GM12872 (cell line): ENCODE data around the gene CCL23.

Experiments used
- TF ChIP-seq, protein P1 (sequence below): IDR thresholded peaks from 3 replicates; pipeline ENCODE4 v1.5.1; 2011; ENCODE audit warnings: low read depth, mild to moderate bottlenecking, low read length, moderate library complexity; ENCODE audit not compliant: insufficient read depth

The CCL23 gene, protein sequence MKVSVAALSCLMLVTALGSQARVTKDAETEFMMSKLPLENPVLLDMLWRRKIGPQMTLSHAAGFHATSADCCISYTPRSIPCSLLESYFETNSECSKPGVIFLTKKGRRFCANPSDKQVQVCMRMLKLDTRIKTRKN

DNA sequence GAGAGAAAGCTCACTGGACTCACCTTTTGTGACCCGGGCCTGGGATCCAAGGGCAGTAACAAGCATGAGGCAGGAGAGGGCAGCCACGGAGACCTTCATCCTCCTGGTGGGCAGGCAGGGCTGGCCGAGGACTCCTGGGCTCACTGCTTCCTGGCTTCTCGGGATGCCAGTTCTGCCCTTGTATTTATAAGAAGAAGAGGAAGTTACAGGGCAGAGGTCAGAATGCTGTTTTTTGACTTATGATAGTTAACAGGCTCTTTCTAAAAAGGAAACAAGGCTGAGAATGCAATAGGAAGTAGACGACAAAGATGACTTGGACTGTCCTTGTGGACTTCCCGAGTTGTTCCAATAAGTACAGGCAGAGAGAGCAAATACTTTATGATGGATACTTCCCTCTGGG lies at the start of gene CCL23:
Gene CCL23, minus strand, starts transcription at position 174 of the 400 bp plus-strand sequence. Its CDS starts 75 bp downstream, at position 99.
- TF ChIP-seq, protein P1, sequence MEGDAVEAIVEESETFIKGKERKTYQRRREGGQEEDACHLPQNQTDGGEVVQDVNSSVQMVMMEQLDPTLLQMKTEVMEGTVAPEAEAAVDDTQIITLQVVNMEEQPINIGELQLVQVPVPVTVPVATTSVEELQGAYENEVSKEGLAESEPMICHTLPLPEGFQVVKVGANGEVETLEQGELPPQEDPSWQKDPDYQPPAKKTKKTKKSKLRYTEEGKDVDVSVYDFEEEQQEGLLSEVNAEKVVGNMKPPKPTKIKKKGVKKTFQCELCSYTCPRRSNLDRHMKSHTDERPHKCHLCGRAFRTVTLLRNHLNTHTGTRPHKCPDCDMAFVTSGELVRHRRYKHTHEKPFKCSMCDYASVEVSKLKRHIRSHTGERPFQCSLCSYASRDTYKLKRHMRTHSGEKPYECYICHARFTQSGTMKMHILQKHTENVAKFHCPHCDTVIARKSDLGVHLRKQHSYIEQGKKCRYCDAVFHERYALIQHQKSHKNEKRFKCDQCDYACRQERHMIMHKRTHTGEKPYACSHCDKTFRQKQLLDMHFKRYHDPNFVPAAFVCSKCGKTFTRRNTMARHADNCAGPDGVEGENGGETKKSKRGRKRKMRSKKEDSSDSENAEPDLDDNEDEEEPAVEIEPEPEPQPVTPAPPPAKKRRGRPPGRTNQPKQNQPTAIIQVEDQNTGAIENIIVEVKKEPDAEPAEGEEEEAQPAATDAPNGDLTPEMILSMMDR = no peak

DNA sequence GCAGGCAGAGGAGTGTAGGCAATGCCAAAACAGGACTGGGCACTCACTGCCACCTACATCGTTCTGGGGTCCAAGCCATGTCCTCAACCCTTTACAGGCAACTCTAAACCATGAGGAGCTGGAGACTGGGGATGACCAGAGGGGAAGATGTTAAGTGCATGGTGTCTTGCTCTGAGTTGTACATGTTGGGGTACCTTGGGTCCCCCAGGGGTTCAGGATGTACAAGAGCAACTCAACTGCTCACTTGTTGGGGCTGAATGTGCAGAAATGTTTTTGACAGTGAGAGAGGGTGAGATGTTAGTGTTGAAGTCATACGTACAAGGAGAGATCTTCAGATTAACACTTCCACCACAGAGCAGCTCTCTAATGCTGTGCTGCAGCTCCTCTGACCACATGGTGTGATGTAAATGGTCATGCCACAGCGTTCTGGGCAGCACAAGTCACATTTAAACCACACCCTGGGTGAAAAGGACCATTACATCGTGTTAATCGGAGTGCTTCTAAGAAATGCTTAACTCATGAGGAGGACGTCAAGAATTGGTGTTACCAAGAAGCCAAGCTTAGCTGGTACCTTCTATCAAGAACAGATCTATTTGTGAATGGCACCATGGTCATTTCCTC lies 48.7 kb upstream of the CCL23 start:
- TF ChIP-seq, protein P1 = no peak

DNA sequence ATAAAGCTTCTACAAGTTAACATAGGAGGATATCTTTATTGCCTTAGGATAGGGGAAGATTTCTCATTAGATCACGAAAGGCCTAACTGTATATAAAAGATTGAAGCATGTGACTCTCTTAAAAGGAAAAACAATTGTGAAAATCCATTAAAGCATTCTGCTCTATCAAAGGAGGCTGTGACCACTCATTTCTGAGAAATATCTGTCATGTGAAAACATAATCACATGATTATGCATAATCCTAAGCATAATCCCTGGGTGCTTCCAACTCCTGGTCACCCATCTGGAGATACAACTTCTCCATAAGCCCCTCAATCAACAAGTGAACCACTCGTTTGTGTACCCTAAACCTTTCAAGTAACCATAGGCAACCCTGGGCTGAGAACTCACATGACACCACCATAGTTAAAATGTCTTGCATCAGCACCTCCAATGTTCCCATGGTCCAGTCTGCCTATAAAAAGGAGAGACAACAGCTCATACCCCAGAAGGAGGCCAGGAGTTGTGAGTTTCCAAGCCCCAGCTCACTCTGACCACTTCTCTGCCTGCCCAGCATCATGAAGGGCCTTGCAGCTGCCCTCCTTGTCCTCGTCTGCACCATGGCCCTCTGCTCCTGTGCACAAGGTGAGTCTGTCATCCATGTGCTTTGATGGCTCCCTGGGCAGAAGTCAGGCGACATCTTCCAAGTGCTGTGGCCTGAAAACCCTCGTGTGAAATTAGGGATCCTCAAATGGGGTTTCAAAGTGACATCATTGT lies 46.2 kb upstream of the CCL23 start, which contains the start of gene CCL18:
Gene CCL18, plus strand, starts transcription at position 487 of the 756 bp plus-strand sequence. Its CDS starts 71 bp downstream, at position 558.
- TF ChIP-seq, protein P1 = no peak

DNA sequence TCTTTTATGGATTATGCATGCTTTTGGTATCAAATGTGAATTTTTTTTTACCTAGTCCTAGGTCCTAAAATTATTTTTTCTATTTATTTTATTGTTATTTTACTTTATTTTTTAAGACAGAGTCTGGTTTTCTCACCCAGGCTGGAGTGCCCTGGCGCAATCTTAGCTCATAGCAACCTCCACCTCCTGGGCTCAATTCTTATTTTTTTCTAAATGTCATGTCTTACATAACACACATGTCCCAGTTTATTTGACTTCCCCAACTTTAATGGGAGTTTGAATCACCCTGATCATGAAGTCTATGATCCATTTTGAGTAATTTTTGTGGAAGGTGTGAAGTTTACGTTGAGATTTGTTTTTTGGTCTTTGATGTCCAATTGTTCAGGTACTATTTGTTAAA lies 43.0 kb upstream of the CCL23 start:
- TF ChIP-seq, protein P1 = no peak

DNA sequence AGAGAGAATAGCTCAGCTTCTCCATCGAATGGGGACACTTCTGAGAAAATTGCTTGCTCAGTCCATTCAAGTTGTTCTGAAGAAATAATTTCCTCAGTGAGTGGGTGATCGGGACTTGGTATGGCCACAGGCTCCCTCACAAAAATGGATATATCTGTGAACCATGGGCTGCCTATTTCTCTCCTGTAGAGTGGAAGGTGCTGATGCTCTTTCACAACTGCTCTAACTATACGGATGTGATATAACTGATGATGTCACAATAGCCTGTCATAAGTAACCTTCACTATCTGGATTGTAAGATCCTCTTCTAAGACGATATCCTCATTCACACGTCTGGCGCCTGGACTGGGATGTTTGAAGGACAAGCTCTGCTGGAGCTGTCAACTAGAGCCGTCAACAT lies 41.6 kb upstream of the CCL23 start:
- TF ChIP-seq, protein P1 = no peak

DNA sequence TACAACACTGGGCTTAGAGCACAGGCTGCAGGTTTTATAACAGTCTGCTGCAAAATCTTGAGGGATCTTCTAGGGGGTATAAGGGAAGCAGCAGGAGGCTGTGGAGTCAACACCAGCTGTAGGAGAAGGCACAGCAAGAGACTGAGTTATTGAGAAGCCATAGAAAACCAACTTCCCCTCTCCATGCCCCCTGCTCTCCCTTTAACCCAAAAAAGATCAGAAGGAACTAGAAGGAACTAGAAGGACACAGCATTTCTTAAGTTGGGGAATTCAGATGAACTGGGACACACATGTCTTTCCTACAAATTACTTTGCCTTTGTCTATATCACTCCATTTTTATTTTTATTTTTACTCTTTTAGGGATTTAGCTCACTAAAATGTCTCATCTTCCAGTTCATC lies 40.1 kb upstream of the CCL23 start:
- TF ChIP-seq, protein P1 = no peak

DNA sequence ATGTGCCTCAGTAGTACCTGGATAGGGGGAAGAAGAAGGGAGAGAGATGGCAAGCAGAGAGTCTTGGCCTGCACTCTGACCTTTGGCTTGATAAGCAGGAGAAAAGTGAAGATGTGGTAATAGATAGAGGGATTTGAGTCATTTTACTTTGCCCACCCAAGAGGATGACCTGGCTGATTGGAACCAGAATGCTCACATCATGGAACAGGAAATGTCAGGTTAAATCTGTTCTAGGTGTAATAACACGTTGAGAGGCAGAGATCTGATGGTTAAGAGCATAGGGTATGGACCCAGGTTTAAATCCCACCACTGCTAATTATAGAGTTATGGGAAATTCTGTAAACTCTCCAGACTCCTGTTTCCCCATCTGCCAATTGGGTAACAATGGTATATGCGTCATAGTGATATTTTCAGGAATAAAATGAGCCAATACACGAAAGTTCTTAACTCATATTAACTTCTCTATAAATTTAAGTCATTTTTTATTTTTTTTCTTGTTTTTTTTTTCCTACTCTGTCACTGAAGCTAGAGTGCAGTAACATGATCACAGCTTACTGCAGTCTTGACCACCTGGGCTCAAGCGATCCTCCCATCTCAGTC lies 38.2 kb upstream of the CCL23 start:
- TF ChIP-seq, protein P1 = no peak
